CD4-positive, alpha-beta T cell (primary cell): ENCODE measurements around the gene CENPP. TPM values are rescaled to one million over a fixed set of nuclear protein-coding genes. Genes with fewer than 3 reads are reported as not detected.

Experiments used
- ATAC-seq: fragments of 200-7000 bp; cut with Tn5 transposase; one replicate; pipeline ENCODE4 v1.10.0; 2022; ENCODE audit warnings: mild to moderate bottlenecking; ENCODE audit not compliant: poor library complexity
- CTCF ChIA-PET: fragments of 350-600 bp; sonication (Branson Sonifier 250); formaldehyde crosslinking; loops from one replicate; lab custom pipeline; 2021; ENCODE audit warnings: antibody characterized with exemption, inconsistent platforms; lab: Charles Lee
- POLR2A ChIA-PET: fragments of 350-600 bp; sonication (Branson Sonifier 250); formaldehyde crosslinking; loops from one replicate; lab custom pipeline; 2021; ENCODE audit warnings: antibody characterized with exemption, inconsistent platforms; lab: Charles Lee
- DNase-seq, 14 experiments: peaks; one replicate each; pipeline ENCODE4 v3.0.0-alpha.2; 2013 to 2020; ENCODE audit warnings: mixed read lengths in 2 of 14
- H3K27ac ChIP-seq, 2 donors: one replicate each; pipeline versions ENCODE4 v1.5.1 to v1.7.0; 2013; ENCODE audit warnings: low read length in 2 of 2, low read depth in 1 of 2, mild to moderate bottlenecking in 1 of 2
- H3K27me3 ChIP-seq, 2 experiments: 1 replicate in 1 of 2; 2 replicates in 1 of 2; pipeline versions ENCODE4 v1.6.1 to v1.7.0; 2013; ENCODE audit warnings: low read length in 2 of 2, control low read depth in 1 of 2, mild to moderate bottlenecking in 1 of 2, moderate library complexity in 1 of 2; ENCODE audit not compliant: insufficient read depth in 2 of 2, control insufficient read depth in 1 of 2
- H3K36me3 ChIP-seq: one replicate; pipeline ENCODE4 v1.6.1; 2013; ENCODE audit warnings: low read length, control low read depth; ENCODE audit not compliant: insufficient read depth
- H3K4me1 ChIP-seq: one replicate; pipeline ENCODE4 v1.6.1; 2013; ENCODE audit warnings: low read length, control low read depth; ENCODE audit not compliant: insufficient read depth
- H3K4me3 ChIP-seq: one replicate; pipeline ENCODE4 v1.5.1; 2013; ENCODE audit warnings: mild to moderate bottlenecking, low read length, moderate library complexity
- H3K9me3 ChIP-seq, 2 experiments: 1 replicate in 1 of 2; 2 replicates in 1 of 2; pipeline versions ENCODE4 v1.6.1 to v1.7.0; 2013; ENCODE audit warnings: low read length in 2 of 2, mild to moderate bottlenecking in 2 of 2, control low read depth in 1 of 2, moderate library complexity in 1 of 2; ENCODE audit not compliant: control insufficient read depth in 1 of 2, insufficient read depth in 1 of 2
- H3K27ac Mint-ChIP-seq: one replicate; pipeline ENCODE4 v1.8.0; 2020; ENCODE audit warnings: mixed read lengths
- H3K27me3 Mint-ChIP-seq: one replicate; pipeline ENCODE4 v1.8.0; 2021; ENCODE audit warnings: mixed read lengths
- H3K36me3 Mint-ChIP-seq: one replicate; pipeline ENCODE4 v1.8.0; 2021; ENCODE audit warnings: low read depth, mixed read lengths
- H3K4me1 Mint-ChIP-seq: one replicate; pipeline ENCODE4 v1.8.0; 2021; ENCODE audit warnings: low read depth, mixed read lengths
- H3K4me3 Mint-ChIP-seq: one replicate; pipeline ENCODE4 v1.8.0; 2020; ENCODE audit warnings: mild to moderate bottlenecking, mixed read lengths
- H3K9me3 Mint-ChIP-seq: one replicate; pipeline ENCODE4 v1.8.0; 2020; ENCODE audit warnings: mixed read lengths
- intact Hi-C, 2 experiments: fragments of 100-400 bp; cut with DNase I in 1 of 2; cut with micrococcal nuclease in 1 of 2; formaldehyde crosslinking; loops; one replicate each; pipeline versions ENCODE4 v1.15.1 to v1.9.0; 2023 to 2025; cut with DNase I, micrococcal nuclease
- total RNA-seq, 174 experiments: library from RNA in 2 of 174; stranded (reverse) in 2 of 174; gene quantifications; one replicate each; pipeline ENCODE4 v1.2.3 and lab custom pipeline; 2021 to 2026
- TF ChIP-seq, protein P1 (sequence below): fragments of 200-600 bp; IDR thresholded peaks from one replicate; pipeline ENCODE4 v1.8.0; 2022; ENCODE audit warnings: antibody characterized with exemption, mild to moderate bottlenecking

CENPP gene
- total RNA-seq, 2 experiments from 2014 or later = 4.8 TPM

DNA sequence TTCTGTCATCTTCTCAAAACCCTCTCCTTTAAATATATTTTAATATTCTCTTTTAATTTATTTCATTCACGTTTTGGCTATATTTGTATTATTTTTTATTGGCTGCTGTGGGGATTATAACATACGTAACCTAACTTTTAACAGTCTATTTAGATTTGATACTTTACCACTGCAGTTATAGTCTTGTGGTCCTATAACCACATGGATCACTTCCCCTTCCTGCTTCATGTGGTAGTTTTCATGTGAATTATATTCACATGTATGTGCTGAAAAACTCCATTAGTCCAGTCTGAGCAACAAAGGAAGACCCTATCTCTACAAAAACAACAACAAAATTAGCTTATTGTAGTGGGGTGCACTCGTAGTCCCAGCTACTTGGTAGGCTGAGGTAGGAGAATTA, 34.3 kb downstream of the CENPP start:
- peaks cover 3 to 9% of the 10 kb centered on the region in 2 experiments for H3K9me3 ChIP-seq
- ATAC-seq (no peak), DNase-seq (no peak)
- no peaks in the 10 kb centered on the region for H3K36me3 ChIP-seq
- H3K27ac ChIP-seq = no peak overlapping the region
- ChIA-PET POLR2A (interaction anchor here (0.6 kb wide), 1 partner anchor 199 kb away, joined by 3 read pairs; no protein-coding TSS in a partner anchor), CTCF (no interaction called here)
- H3K27me3 Mint-ChIP-seq = no peaks in the 10 kb centered on the region
- no peaks in the 10 kb centered on the region for H3K4me1 Mint-ChIP-seq
- no peaks in the 10 kb centered on the region for H3K4me1 ChIP-seq
- TF ChIP-seq, protein P1, sequence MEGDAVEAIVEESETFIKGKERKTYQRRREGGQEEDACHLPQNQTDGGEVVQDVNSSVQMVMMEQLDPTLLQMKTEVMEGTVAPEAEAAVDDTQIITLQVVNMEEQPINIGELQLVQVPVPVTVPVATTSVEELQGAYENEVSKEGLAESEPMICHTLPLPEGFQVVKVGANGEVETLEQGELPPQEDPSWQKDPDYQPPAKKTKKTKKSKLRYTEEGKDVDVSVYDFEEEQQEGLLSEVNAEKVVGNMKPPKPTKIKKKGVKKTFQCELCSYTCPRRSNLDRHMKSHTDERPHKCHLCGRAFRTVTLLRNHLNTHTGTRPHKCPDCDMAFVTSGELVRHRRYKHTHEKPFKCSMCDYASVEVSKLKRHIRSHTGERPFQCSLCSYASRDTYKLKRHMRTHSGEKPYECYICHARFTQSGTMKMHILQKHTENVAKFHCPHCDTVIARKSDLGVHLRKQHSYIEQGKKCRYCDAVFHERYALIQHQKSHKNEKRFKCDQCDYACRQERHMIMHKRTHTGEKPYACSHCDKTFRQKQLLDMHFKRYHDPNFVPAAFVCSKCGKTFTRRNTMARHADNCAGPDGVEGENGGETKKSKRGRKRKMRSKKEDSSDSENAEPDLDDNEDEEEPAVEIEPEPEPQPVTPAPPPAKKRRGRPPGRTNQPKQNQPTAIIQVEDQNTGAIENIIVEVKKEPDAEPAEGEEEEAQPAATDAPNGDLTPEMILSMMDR = no peak
- H3K27ac Mint-ChIP-seq = no peak overlapping the region
- H3K27me3 ChIP-seq = no peaks in the 10 kb centered on the region
- H3K36me3 Mint-ChIP-seq = peaks cover 45% of the 10 kb centered on the region
- no peak overlapping the region for H3K4me3 ChIP-seq
- intact Hi-C loops = no loop called here
- no peak overlapping the region for H3K4me3 Mint-ChIP-seq
- H3K9me3 Mint-ChIP-seq = peaks cover 9% of the 10 kb centered on the region

- DNase-seq (no peak), ATAC-seq (no peak)
- TF ChIP-seq, protein P1 = no peak
- H3K27me3 ChIP-seq = no peaks in the 10 kb centered on the region
- H3K4me3 ChIP-seq = no peak overlapping the region
- ChIA-PET POLR2A (no interaction called here), CTCF (no interaction called here)
- H3K36me3 ChIP-seq = no peaks in the 10 kb centered on the region
- Mint-ChIP-seq H3K9me3 (peaks cover 5% of the 10 kb centered on the region), H3K36me3 (peaks cover 28% of the 10 kb centered on the region), H3K27me3 (no peaks in the 10 kb centered on the region), H3K4me1 (no peaks in the 10 kb centered on the region), H3K27ac (no peak overlapping the region), H3K4me3 (no peak overlapping the region)
- peaks cover 8 to 13% of the 10 kb centered on the region in 2 experiments for H3K9me3 ChIP-seq
- no peak overlapping the region for H3K27ac ChIP-seq
- intact Hi-C loops = no loop called here
- no peaks in the 10 kb centered on the region for H3K4me1 ChIP-seq
Observed at GRCh38 chr9:92369075-92369474, 43.3 kb downstream of the CENPP start.

DNA sequence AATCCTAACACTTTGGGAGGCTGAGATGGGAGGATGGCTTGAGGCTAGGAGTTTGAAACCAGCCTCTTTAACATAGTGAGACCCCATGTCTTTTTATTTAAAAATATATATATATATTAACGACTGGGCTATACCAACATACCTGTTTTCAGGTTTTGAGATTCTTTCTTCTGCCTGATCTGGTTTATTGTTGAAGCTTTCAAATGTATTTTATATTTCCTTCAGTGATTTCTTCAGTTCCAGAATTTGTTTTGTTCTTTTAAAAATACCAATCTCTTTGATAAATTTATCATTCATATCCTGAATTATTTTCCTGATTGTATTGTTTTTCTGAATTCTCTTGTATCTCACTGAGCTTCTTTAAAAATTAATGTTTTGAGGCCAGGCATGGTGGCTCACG, 47.4 kb downstream of the CENPP start:
- peaks cover 45% of the 10 kb centered on the region for H3K36me3 Mint-ChIP-seq
- Histone ChIP-seq H3K4me3 (no peak overlapping the region), H3K4me1 (no peaks in the 10 kb centered on the region), H3K27me3 (no peaks in the 10 kb centered on the region), H3K9me3 (peaks cover 17 to 19% of the 10 kb centered on the region in 2 experiments), H3K27ac (no peak overlapping the region), H3K36me3 (no peaks in the 10 kb centered on the region)
- ATAC-seq (no peak), DNase-seq (no peak)
- POLR2A ChIA-PET = no interaction called here
- no peak overlapping the region for H3K27ac Mint-ChIP-seq
- CTCF ChIA-PET = no interaction called here
- H3K9me3 Mint-ChIP-seq = peaks cover 9% of the 10 kb centered on the region
- H3K4me1 Mint-ChIP-seq = peaks cover 4% of the 10 kb centered on the region
- TF ChIP-seq, protein P1 = no peak
- no peak overlapping the region for H3K4me3 Mint-ChIP-seq
- no peaks in the 10 kb centered on the region for H3K27me3 Mint-ChIP-seq
- intact Hi-C loops = no loop called here
